SK-N-SH (cell line): ENCODE results near the gene ZNF684. TPM values are rescaled to one million over a fixed set of nuclear protein-coding genes. Genes with fewer than 3 reads are reported as not detected.

Experiments
- CTCF ChIA-PET: fragments of 300-600, 350-600 bp; formaldehyde crosslinking; extraction: SDS; loops from one replicate; lab custom pipeline; 2021; lab: Yijun Ruan, JAX
- POLR2A ChIA-PET: fragments of 350-600 bp; sonication (Branson Sonifier 250); formaldehyde crosslinking; extraction: SDS; loops from one replicate; lab custom pipeline; 2020; ENCODE audit warnings: antibody characterized with exemption, inconsistent platforms; lab: Yijun Ruan, JAX
- DNase-seq: peaks from one replicate; pipeline ENCODE4 v3.0.0; 2012
- H2AFZ ChIP-seq: fragments of 200-600 bp; sonication (generic); 2 replicates; pipeline ENCODE4 v1.8.1; 2016; ENCODE audit warnings: antibody characterized with exemption, mild to moderate bottlenecking, low read depth
- H3F3A ChIP-seq: fragments of 200-600 bp; sonication (generic); replicated peaks from 2 replicates; pipeline ENCODE3; 2016; ENCODE audit warnings: antibody characterized with exemption, mild to moderate bottlenecking; ENCODE audit not compliant: insufficient read depth
- H3K27ac ChIP-seq, 2 experiments: fragments of 200-500 bp in 1 of 2; fragments of 200-600 bp in 1 of 2; sonication (Bioruptor generic) in 1 of 2; sonication (generic), shearing (Covaris generic) in 1 of 2; 2 replicates each; pipeline versions ENCODE4 v1.5.1 to v1.6.1; 2014 to 2016; ENCODE audit warnings: low read depth in 2 of 2, inconsistent platforms in 1 of 2, low read length in 1 of 2, mild to moderate bottlenecking in 1 of 2, mixed read lengths in 1 of 2
- H3K27me3 ChIP-seq: fragments of 200-600 bp; sonication (generic), shearing (Covaris generic); 2 replicates; pipeline ENCODE4 v1.6.1; 2016; ENCODE audit warnings: mixed run types; ENCODE audit not compliant: insufficient read depth
- H3K36me3 ChIP-seq, 2 experiments: fragments of 200-500 bp in 1 of 2; fragments of 200-600 bp in 1 of 2; sonication (Bioruptor generic) in 1 of 2; sonication (generic) in 1 of 2; replicated peaks in 1 of 2; 2 replicates each; pipeline versions ENCODE3 to v1.5.1; 2014 to 2016; ENCODE audit warnings: low read length in 1 of 2, mild to moderate bottlenecking in 1 of 2; ENCODE audit not compliant: insufficient read depth in 2 of 2, control insufficient read depth in 1 of 2
- H3K4me1 ChIP-seq, 2 experiments: fragments of 200-500 bp in 1 of 2; fragments of 200-600 bp in 1 of 2; sonication (Bioruptor generic) in 1 of 2; sonication (generic), shearing (Covaris generic) in 1 of 2; 2 replicates each; pipeline versions ENCODE4 v1.5.1 to v1.6.1; 2014 to 2016; ENCODE audit warnings: low read depth in 1 of 2, low read length in 1 of 2, mixed run types in 1 of 2; ENCODE audit not compliant: insufficient read depth in 2 of 2, control insufficient read depth in 1 of 2
- H3K4me2 ChIP-seq: fragments of 200-600 bp; sonication (generic), shearing (Covaris generic); 2 replicates; pipeline ENCODE4 v1.6.1; 2017; ENCODE audit warnings: mixed run types
- H3K4me3 ChIP-seq, 2 experiments: fragments of 200-500 bp in 1 of 2; fragments of 200-600 bp in 1 of 2; sonication (Bioruptor generic) in 1 of 2; sonication (generic), shearing (Covaris generic) in 1 of 2; 2 replicates each; pipeline versions ENCODE4 v1.5.1 to v1.8.1; 2014 to 2016; ENCODE audit warnings: low read depth in 2 of 2, inconsistent platforms in 1 of 2, low read length in 1 of 2, mild to moderate bottlenecking in 1 of 2, mixed read lengths in 1 of 2, moderate library complexity in 1 of 2
- H3K79me2 ChIP-seq: fragments of 200-600 bp; sonication (generic); 2 replicates; pipeline ENCODE4 v1.8.1; 2017; ENCODE audit warnings: mild to moderate bottlenecking; ENCODE audit not compliant: insufficient read depth
- H3K9ac ChIP-seq: fragments of 200-600 bp; sonication (generic); 2 replicates; pipeline ENCODE4 v1.6.1; 2017; ENCODE audit warnings: mixed run types
- H3K9me2 ChIP-seq: fragments of 200-600 bp; sonication (generic); 2 replicates; pipeline ENCODE4 v1.6.1; 2017; ENCODE audit warnings: mixed run types
- H3K9me3 ChIP-seq: fragments of 200-600 bp; sonication (generic); 2 replicates; pipeline ENCODE4 v1.6.1; 2017; ENCODE audit warnings: mixed run types, mild to moderate bottlenecking, moderate library complexity
- H4K20me1 ChIP-seq: fragments of 200-600 bp; sonication (generic); 2 replicates; pipeline ENCODE4 v1.6.1; 2017; ENCODE audit warnings: mild to moderate bottlenecking, mixed run types; ENCODE audit not compliant: insufficient read depth
- CHD2 ChIP-seq: fragments of 150-350 bp; IDR thresholded peaks from 2 replicates; pipeline ENCODE4 v1.6.1; 2018; ENCODE audit warnings: low read length; ENCODE audit not compliant: partially characterized antibody
- ELF1 ChIP-seq: IDR thresholded peaks from 2 replicates; pipeline ENCODE4 v1.4.0; 2012
- EP300 ChIP-seq, 2 experiments: IDR thresholded peaks; 2 replicates each; pipeline versions ENCODE4 v1.4.0 to v1.6.1; 2012; ENCODE audit warnings: borderline replicate concordance in 1 of 2, low read depth in 1 of 2, low read length in 1 of 2
- FOXJ3 ChIP-seq: sonication (generic); formaldehyde crosslinking; IDR thresholded peaks from 2 replicates; pipeline ENCODE4 v1.5.1; 2020; ENCODE audit warnings: mild to moderate bottlenecking, missing genetic modification reagents
- GABPA ChIP-seq: IDR thresholded peaks from 2 replicates; pipeline ENCODE4 v1.4.0; 2012; ENCODE audit warnings: low read depth, mild to moderate bottlenecking
- IRF3 ChIP-seq: fragments of 150-350 bp; IDR thresholded peaks from 2 replicates; pipeline ENCODE4 v1.6.1; 2016; ENCODE audit warnings: mild to moderate bottlenecking, low read depth, low read length
- JUND ChIP-seq: IDR thresholded peaks from 2 replicates; pipeline ENCODE4 v1.4.0; 2012
- MAX ChIP-seq: IDR thresholded peaks from 2 replicates; pipeline ENCODE4 v1.4.0; 2012; ENCODE audit warnings: low read depth
- MXI1 ChIP-seq: IDR thresholded peaks from 2 replicates; pipeline ENCODE4 v1.6.1; 2012; ENCODE audit warnings: mild to moderate bottlenecking, low read depth, low read length, improper control_type of control experiment
- NRF1 ChIP-seq: IDR thresholded peaks from 2 replicates; pipeline ENCODE4 v1.6.1; 2012; ENCODE audit warnings: low read depth, mild to moderate bottlenecking, low read length
- POLR2AphosphoS5 ChIP-seq: IDR thresholded peaks from 2 replicates; pipeline ENCODE4 v1.6.1; 2012; ENCODE audit warnings: low read depth, low read length
- RXRA ChIP-seq: IDR thresholded peaks from 2 replicates; pipeline ENCODE4 v1.4.0; 2012; ENCODE audit warnings: low read depth, mild to moderate bottlenecking, borderline replicate concordance
- SIN3A ChIP-seq: IDR thresholded peaks from 2 replicates; pipeline ENCODE4 v1.6.1; 2012; ENCODE audit warnings: low read depth, mild to moderate bottlenecking, low read length, moderate library complexity, borderline replicate concordance
- SMC3 ChIP-seq: IDR thresholded peaks from 2 replicates; pipeline ENCODE4 v1.6.1; 2012; ENCODE audit warnings: low read depth, low read length, improper control_type of control experiment
- TAF1 ChIP-seq: IDR thresholded peaks from 2 replicates; pipeline ENCODE4 v1.6.1; 2012; ENCODE audit warnings: low read depth, mild to moderate bottlenecking, low read length, moderate library complexity, borderline replicate concordance
- TCF12 ChIP-seq: IDR thresholded peaks from 2 replicates; pipeline ENCODE4 v1.4.0; 2012
- YY1 ChIP-seq: IDR thresholded peaks from 2 replicates; pipeline ENCODE4 v1.4.0; 2012; ENCODE audit warnings: low read depth, mild to moderate bottlenecking
- WGBS: methylation state at CpG from one replicate; pipeline ENCODE4 v1.1.6; 2017; ENCODE audit warnings: low lambda C conversion rate; 5-methylcytosine and 5-hydroxymethylcytosine counted together
- polyA plus RNA-seq, 3 experiments: library from polyadenylated mRNA; depleted of rRNA; stranded (reverse); fragments of >200 nt; gene quantifications; 2 replicates each; pipeline ENCODE4 v1.2.3, GENCODE V29; 2012
- TF ChIP-seq, protein P1 (sequence below): fragments of 150-350 bp; IDR thresholded peaks from 2 replicates; pipeline ENCODE4 v1.6.1; 2017; ENCODE audit warnings: antibody characterized with exemption, low read length, low read depth, borderline replicate concordance
- TF ChIP-seq, protein P2 (sequence below): IDR thresholded peaks from 2 replicates; pipeline ENCODE4; 2012
- TF ChIP-seq, protein P3 (sequence below): IDR thresholded peaks from 2 replicates; pipeline ENCODE4 v1.4.0; 2012; ENCODE audit warnings: low read depth, borderline replicate concordance

ZNF684 gene
- 1.8 and 3.0 TPM in 2 replicates for polyA plus RNA-seq (2012; rRNA removed)
- 2.4 and 3.8 TPM in 2 replicates for polyA plus RNA-seq (2012; cell fraction: cytosol; rRNA removed)
- polyA plus RNA-seq (2012; cell fraction: nucleus; rRNA removed): 3.2 and 3.8 TPM in 2 replicates

DNA sequence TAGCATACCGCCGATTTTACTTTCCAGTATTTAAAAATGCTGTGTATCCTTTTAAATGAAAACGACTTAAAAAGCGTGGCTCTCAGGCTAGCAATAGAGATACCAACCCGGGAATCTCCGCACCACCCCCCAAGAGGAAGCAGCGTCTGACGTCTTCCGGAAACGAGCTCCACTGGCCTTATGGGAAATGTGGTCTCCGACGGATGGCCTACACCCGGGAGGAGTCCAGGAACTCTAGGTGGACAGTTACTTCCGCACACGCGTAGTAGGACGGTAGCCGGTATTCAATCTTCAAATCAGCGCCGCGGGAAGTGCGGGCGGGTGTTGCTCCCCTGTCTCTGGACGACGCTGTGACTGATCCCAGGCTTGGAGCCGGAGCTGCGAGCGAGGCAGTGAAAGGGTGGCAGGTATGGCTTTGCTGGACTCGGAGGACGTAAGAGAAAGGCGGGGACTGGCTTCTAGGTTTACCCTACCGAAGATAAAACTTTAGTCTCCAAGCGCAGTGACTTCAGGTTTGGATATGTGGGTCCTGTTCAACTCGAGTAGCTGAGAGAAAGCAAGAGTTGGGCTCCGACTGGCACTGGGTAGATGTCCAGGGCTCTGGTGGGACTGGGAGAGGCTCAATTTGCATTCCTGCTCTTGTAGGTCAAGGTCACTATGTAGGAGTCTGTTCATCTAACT is at the start of gene ZNF684:
Gene ZNF684 (plus strand): TSS at position 257 of the 681 bp plus-strand sequence. CDS start 1,530 bp downstream, outside the sequence.
- peak; percentile 86 for DNase-seq
- H3K4me3 ChIP-seq: peak within 1 kb of the TSS; percentile 71 to 76
- H3K4me2 ChIP-seq: peak within 1 kb of the TSS; percentile 74
- no peaks in the 10 kb centered on the region for H3K9me2 ChIP-seq
- ChIA-PET CTCF (interaction anchor here (1.0 to 3.2 kb wide), 10 partner anchors 11 to 387 kb away, joined by 3 to 24 read pairs (median 11); partner anchors contain the start of genes CITED4 and EXO5), POLR2A (interaction anchor here (0.5 to 1.8 kb wide), 5 partner anchors 23 to 679 kb away, joined by 3 to 13 read pairs (median 3); partner anchors contain the start of genes EXO5 and ZFP69B)
- H3K36me3 ChIP-seq: peaks cover 0 to 5% of the 10 kb centered on the region in 2 experiments
- TF ChIP-seq IRF3 (no peak), FOXJ3 (CRISPR knock-in tag) (no peak), CHD2 (peak; percentile 74), MXI1 (peak; percentile 85), RXRA (no peak), TCF12 (peak; percentile 19; the same call in 1 of the 2 replicates), YY1 (no peak), SMC3 (no peak), SIN3A (peak; percentile 90), MAX (peak; percentile 87), NRF1 (peak; percentile 32; the same call in 1 of the 2 replicates), GABPA (peak; percentile 95), ELF1 (peak; percentile 94), POLR2AphosphoS5 (peak; percentile 93), JUND (no peak), TAF1 (peak; percentile 79), EP300 (IDR thresholded peaks at IDR 0.05; ENCODE audit: borderline replicate concordance in 1 of 2, low read depth in 1 of 2, low read length in 1 of 2) (no peak)
- TF ChIP-seq, protein P1, sequence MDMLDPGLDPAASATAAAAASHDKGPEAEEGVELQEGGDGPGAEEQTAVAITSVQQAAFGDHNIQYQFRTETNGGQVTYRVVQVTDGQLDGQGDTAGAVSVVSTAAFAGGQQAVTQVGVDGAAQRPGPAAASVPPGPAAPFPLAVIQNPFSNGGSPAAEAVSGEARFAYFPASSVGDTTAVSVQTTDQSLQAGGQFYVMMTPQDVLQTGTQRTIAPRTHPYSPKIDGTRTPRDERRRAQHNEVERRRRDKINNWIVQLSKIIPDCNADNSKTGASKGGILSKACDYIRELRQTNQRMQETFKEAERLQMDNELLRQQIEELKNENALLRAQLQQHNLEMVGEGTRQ: no peak
- TF ChIP-seq, protein P2, sequence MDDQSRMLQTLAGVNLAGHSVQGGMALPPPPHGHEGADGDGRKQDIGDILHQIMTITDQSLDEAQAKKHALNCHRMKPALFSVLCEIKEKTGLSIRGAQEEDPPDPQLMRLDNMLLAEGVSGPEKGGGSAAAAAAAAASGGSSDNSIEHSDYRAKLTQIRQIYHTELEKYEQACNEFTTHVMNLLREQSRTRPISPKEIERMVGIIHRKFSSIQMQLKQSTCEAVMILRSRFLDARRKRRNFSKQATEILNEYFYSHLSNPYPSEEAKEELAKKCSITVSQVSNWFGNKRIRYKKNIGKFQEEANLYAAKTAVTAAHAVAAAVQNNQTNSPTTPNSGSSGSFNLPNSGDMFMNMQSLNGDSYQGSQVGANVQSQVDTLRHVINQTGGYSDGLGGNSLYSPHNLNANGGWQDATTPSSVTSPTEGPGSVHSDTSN: no peak
- TF ChIP-seq, protein P3, sequence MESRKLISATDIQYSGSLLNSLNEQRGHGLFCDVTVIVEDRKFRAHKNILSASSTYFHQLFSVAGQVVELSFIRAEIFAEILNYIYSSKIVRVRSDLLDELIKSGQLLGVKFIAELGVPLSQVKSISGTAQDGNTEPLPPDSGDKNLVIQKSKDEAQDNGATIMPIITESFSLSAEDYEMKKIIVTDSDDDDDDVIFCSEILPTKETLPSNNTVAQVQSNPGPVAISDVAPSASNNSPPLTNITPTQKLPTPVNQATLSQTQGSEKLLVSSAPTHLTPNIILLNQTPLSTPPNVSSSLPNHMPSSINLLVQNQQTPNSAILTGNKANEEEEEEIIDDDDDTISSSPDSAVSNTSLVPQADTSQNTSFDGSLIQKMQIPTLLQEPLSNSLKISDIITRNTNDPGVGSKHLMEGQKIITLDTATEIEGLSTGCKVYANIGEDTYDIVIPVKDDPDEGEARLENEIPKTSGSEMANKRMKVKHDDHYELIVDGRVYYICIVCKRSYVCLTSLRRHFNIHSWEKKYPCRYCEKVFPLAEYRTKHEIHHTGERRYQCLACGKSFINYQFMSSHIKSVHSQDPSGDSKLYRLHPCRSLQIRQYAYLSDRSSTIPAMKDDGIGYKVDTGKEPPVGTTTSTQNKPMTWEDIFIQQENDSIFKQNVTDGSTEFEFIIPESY: no peak
- H3F3A ChIP-seq: peaks cover 4% of the 10 kb centered on the region
- no peaks in the 10 kb centered on the region for H3K27me3 ChIP-seq
- H3K79me2 ChIP-seq: no peaks in the 10 kb centered on the region
- peak within 1 kb of the TSS; percentile 85 to 95 for H3K27ac ChIP-seq
- H3K9me3 ChIP-seq: no peaks in the 10 kb centered on the region
- H3K9ac ChIP-seq: peak within 1 kb of the TSS; percentile 67
- H2AFZ ChIP-seq: peak within 1 kb of the TSS; percentile 87
- peaks cover 0 to 3% of the 10 kb centered on the region in 2 experiments; a peak in 2 of 4 replicates for H3K4me1 ChIP-seq
- no peaks in the 10 kb centered on the region for H4K20me1 ChIP-seq
- WGBS: 2% methylated on average over 9 of the region's 35 CpGs
